D721Med (cell line): ENCODE measurements around the gene WTAP.
"Not testable (repeated sequence)": the region's sequence is repeated elsewhere in the genome, so short reads cannot be mapped to it uniquely, and the experiment has no call there.

ENCODE experiments used
- DNase-seq: peaks from one replicate; pipeline ENCODE4 v3.0.0; 2011; ENCODE audit warnings: low spot score; ENCODE audit not compliant: insufficient read length
- FAIRE-seq: peaks from 2 replicates; lab custom pipeline; 2011; peaks lifted over from hg19 to GRCh38; lab: Jason Lieb, UNC
- CTCF ChIP-seq: IDR thresholded peaks from 2 replicates; pipeline ENCODE4 v1.5.1; 2012; ENCODE audit warnings: mild to moderate bottlenecking, control low read depth; ENCODE audit not compliant: insufficient read depth; ENCODE audit errors: missing control alignments

The WTAP gene

GRCh38 chr6:159723259-159723658, 4.0 kb upstream of the WTAP start:
- FAIRE-seq (no peak), DNase-seq (no peak)
- no peak for TF ChIP-seq CTCF

GRCh38 chr6:159724778-159725177, 2.5 kb upstream of the WTAP start:
- DNase-seq (no peak), FAIRE-seq (no peak)
- no peak for TF ChIP-seq CTCF

GRCh38 chr6:159725208-159725607, 2.1 kb upstream of the WTAP start:
- FAIRE-seq, DNase-seq: not testable (repeated sequence)

- TF ChIP-seq CTCF: no peak
- DNase-seq (no peak), FAIRE-seq (peak; percentile 48)
Measured at GRCh38 chr6:159726255-159726917, 920 bp upstream of the WTAP start.

- FAIRE-seq: no peak
- no peak for DNase-seq
- TF ChIP-seq CTCF: no peak
Measured at GRCh38 chr6:159727717-159728445, 575 bp downstream of the WTAP start.

- DNase-seq (no peak), FAIRE-seq (no peak)
- no peak for TF ChIP-seq CTCF
Measured at GRCh38 chr6:159728531-159728964, 1.2 kb downstream of the WTAP start.

GRCh38 chr6:159729598-159730331, 2.5 kb downstream of the WTAP start:
- FAIRE-seq (no peak), DNase-seq (no peak)
- no peak for TF ChIP-seq CTCF
